CD4-positive, alpha-beta memory T cell (primary cell): ENCODE measurements around the gene LDLRAD2. TPM values are rescaled to one million over a fixed set of nuclear protein-coding genes. Genes with fewer than 3 reads are reported as not detected.

Experiments
- CTCF ChIA-PET: fragments of 350-600 bp; sonication (Branson Sonifier 250); formaldehyde crosslinking; loops from one replicate; lab custom pipeline; 2021; ENCODE audit warnings: inconsistent platforms; ENCODE audit not compliant: partially characterized antibody; lab: Charles Lee
- POLR2A ChIA-PET: fragments of 350-600 bp; sonication (Branson Sonifier 250); formaldehyde crosslinking; loops from one replicate; lab custom pipeline; 2021; ENCODE audit not compliant: partially characterized antibody; lab: Charles Lee
- DNase-seq, 5 donors: peaks; one replicate each; pipeline versions ENCODE4 v3.0.0 to v3.0.0-alpha.2; 2020 to 2022; ENCODE audit warnings: mixed read lengths in 1 of 5
- H3K27ac ChIP-seq: one replicate; pipeline ENCODE4 v1.7.0; 2013; ENCODE audit warnings: low read depth, low read length
- H3K27me3 ChIP-seq: 2 replicates; pipeline ENCODE4 v1.7.0; 2013; ENCODE audit warnings: mild to moderate bottlenecking, low read length, moderate library complexity; ENCODE audit not compliant: insufficient read depth
- H3K36me3 ChIP-seq: 2 replicates; pipeline ENCODE4 v1.7.0; 2013; ENCODE audit warnings: mild to moderate bottlenecking, low read length, moderate library complexity; ENCODE audit not compliant: insufficient read depth
- H3K4me1 ChIP-seq: 2 replicates; pipeline ENCODE4 v1.7.0; 2013; ENCODE audit warnings: mild to moderate bottlenecking, low read length, moderate library complexity; ENCODE audit not compliant: insufficient read depth
- H3K4me3 ChIP-seq, 2 donors: one replicate each; pipeline ENCODE4 v1.7.0; 2013; ENCODE audit warnings: low read length in 2 of 2, mild to moderate bottlenecking in 1 of 2
- H3K9me3 ChIP-seq, 2 donors: one replicate each; pipeline ENCODE4 v1.7.0; 2013; ENCODE audit warnings: low read length in 2 of 2, control low read depth in 1 of 2; ENCODE audit not compliant: control insufficient read depth in 1 of 2
- H3K27ac Mint-ChIP-seq, 7 donors: one replicate each; pipeline ENCODE4 v1.8.0; 2020 to 2021; ENCODE audit warnings: mixed read lengths in 7 of 7, mild to moderate bottlenecking in 6 of 7, inconsistent platforms in 3 of 7, moderate library complexity in 3 of 7
- H3K27me3 Mint-ChIP-seq, 2 donors: one replicate each; pipeline ENCODE4 v1.8.0; 2020 to 2021; ENCODE audit warnings: mixed read lengths in 2 of 2
- H3K36me3 Mint-ChIP-seq, 2 donors: one replicate each; pipeline ENCODE4 v1.8.0; 2020 to 2021; ENCODE audit warnings: mixed read lengths in 2 of 2, inconsistent platforms in 1 of 2, mild to moderate bottlenecking in 1 of 2
- H3K4me1 Mint-ChIP-seq, 4 donors: one replicate each; pipeline ENCODE4 v1.8.0; 2020 to 2021; ENCODE audit warnings: mixed read lengths in 4 of 4, mild to moderate bottlenecking in 1 of 4
- H3K4me3 Mint-ChIP-seq, 8 donors: one replicate each; pipeline ENCODE4 v1.8.0; 2020 to 2021; ENCODE audit warnings: mixed read lengths in 8 of 8, mild to moderate bottlenecking in 7 of 8, moderate library complexity in 6 of 8, inconsistent platforms in 3 of 8
- H3K9me3 Mint-ChIP-seq, 8 donors: one replicate each; pipeline ENCODE4 v1.8.0; 2020 to 2021; ENCODE audit warnings: mixed read lengths in 8 of 8, mild to moderate bottlenecking in 5 of 8, inconsistent platforms in 3 of 8, moderate library complexity in 1 of 8
- intact Hi-C: fragments of 100-400 bp; cut with micrococcal nuclease; formaldehyde crosslinking; loops from one replicate; pipeline ENCODE4 v1.15.1; 2023
- polyA plus RNA-seq, 2 donors: library from polyadenylated mRNA; unstranded; fragments of 300-500 nt; fragmentation: Illumina TruSeq; gene quantifications; one replicate each; pipeline ENCODE4 v1.2.3, GENCODE V29; 2021
- total RNA-seq, 2 experiments: library from RNA; stranded (reverse); gene quantifications; one replicate each; pipeline ENCODE4 v1.2.3, GENCODE V29; 2021

Gene LDLRAD2
- total and polyA plus RNA-seq, 4 experiments from 2014 or later: not detected

DNA sequence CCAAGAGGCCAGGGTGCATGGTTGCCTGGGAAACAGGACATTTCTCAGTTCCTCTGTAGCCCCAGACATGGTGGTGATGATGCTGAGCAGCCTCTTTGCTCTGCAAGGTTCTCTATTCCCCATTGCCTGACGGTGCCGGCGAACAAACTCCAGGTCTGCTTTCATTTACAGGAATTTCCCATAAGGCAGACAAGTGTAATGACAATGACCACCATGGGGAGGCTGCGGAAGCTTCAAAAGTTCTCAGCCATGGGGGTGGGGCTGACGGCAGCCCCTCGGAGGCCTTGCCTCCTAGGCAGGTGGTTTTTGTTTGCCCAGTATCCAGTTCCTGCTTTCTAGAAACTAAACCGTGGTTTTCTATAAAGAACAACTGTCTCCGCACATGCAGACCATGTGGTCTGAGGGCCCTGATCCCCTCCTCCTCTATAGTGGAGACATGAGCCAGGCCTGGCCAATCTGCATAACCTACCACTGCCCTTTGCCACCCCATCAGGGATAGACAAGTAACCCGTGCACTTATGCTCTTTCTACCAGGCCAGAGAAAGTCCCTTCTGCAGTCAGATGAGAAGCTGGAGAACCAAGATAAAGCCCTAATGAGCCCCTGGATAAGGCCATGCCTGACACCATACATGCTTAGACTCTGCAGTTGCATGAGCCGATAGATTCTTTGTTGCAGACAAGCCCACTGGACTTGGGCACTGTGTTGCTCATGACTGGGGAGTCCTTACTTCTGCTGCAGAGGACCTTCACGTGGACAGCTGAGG is 54.1 kb downstream of the LDLRAD2 start:
- H3K27me3 Mint-ChIP-seq: no peaks in the 10 kb centered on the region
- H3K4me3 ChIP-seq: no peak overlapping the region
- H3K9me3 Mint-ChIP-seq: no peaks in the 10 kb centered on the region
- H3K4me3 Mint-ChIP-seq: no peak overlapping the region
- ChIA-PET CTCF (interaction anchor here (0.8 kb wide), 1 partner anchor 12 kb away, joined by 4 read pairs; no protein-coding TSS in a partner anchor), POLR2A (no interaction called here)
- no peaks in the 10 kb centered on the region for H3K9me3 ChIP-seq
- H3K27me3 ChIP-seq: no peaks in the 10 kb centered on the region
- no peak overlapping the region for H3K27ac Mint-ChIP-seq
- no peaks in the 10 kb centered on the region for H3K36me3 Mint-ChIP-seq
- no peaks in the 10 kb centered on the region for H3K4me1 ChIP-seq
- no peaks in the 10 kb centered on the region for H3K36me3 ChIP-seq
- H3K4me1 Mint-ChIP-seq: peaks cover 0 to 1% (median 0%) of the 10 kb centered on the region in 4 donors
- DNase-seq: no peak
- H3K27ac ChIP-seq: no peak overlapping the region
- intact Hi-C loops: no loop called here

- Mint-ChIP-seq H3K4me1 (peaks cover 0 to 1% (median 0%) of the 10 kb centered on the region in 4 donors), H3K9me3 (no peaks in the 10 kb centered on the region), H3K36me3 (no peaks in the 10 kb centered on the region), H3K4me3 (no peak overlapping the region), H3K27me3 (no peaks in the 10 kb centered on the region), H3K27ac (no peak overlapping the region)
- Histone ChIP-seq H3K36me3 (no peaks in the 10 kb centered on the region), H3K4me3 (no peak overlapping the region), H3K9me3 (no peaks in the 10 kb centered on the region), H3K27ac (no peak overlapping the region), H3K4me1 (no peaks in the 10 kb centered on the region), H3K27me3 (no peaks in the 10 kb centered on the region)
- ChIA-PET CTCF (interaction anchor here (0.8 kb wide), 1 partner anchor 13 kb away, joined by 4 read pairs; no protein-coding TSS in a partner anchor), POLR2A (no interaction called here)
- intact Hi-C loops: no loop called here
- no peak for DNase-seq
These were observed 54.6 kb downstream of the LDLRAD2 start for GRCh38 chr1:21866707-21867043.

GRCh38 chr1:21867451-21867996 is 55.5 kb downstream of the LDLRAD2 start:
- H3K4me1 ChIP-seq: no peaks in the 10 kb centered on the region
- H3K36me3 ChIP-seq: no peaks in the 10 kb centered on the region
- H3K27ac ChIP-seq: no peak overlapping the region
- H3K9me3 Mint-ChIP-seq: no peaks in the 10 kb centered on the region
- peaks cover 0 to 3% of the 10 kb centered on the region in 2 donors for H3K27me3 Mint-ChIP-seq
- intact Hi-C loops: no loop called here
- DNase-seq: no peak
- no peak overlapping the region for H3K27ac Mint-ChIP-seq
- H3K4me1 Mint-ChIP-seq: peaks cover 0 to 1% (median 0%) of the 10 kb centered on the region in 4 donors
- CTCF ChIA-PET: no interaction called here
- no peak overlapping the region for H3K4me3 ChIP-seq
- no peaks in the 10 kb centered on the region for H3K36me3 Mint-ChIP-seq
- no peaks in the 10 kb centered on the region for H3K9me3 ChIP-seq
- H3K27me3 ChIP-seq: no peaks in the 10 kb centered on the region
- no peak overlapping the region for H3K4me3 Mint-ChIP-seq
- POLR2A ChIA-PET: no interaction called here

DNA sequence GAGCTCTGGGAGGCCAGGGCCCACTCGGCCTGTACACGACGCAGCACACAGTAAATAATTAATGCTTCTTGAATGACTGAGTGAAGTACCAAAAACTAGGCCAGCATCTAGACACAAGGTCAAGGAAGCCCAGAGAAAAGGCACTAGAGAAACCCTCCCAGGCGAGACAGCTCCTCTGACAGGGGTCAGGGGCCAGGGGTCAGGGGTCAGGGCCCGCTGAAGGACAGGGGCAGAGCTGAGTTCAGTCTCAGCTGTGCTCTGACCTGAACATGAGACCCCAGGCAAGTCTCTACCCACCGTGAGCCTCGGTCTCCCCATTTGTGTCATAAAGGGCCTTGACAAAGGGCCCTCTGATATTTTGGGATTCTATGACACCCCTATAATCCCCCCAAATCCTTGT is 56.4 kb downstream of the LDLRAD2 start:
- Histone ChIP-seq H3K36me3 (no peaks in the 10 kb centered on the region), H3K27ac (no peak overlapping the region), H3K27me3 (no peaks in the 10 kb centered on the region), H3K4me1 (no peaks in the 10 kb centered on the region), H3K4me3 (no peak overlapping the region), H3K9me3 (no peaks in the 10 kb centered on the region)
- DNase-seq: no peak
- H3K4me3 Mint-ChIP-seq: no peak overlapping the region
- no peaks in the 10 kb centered on the region for H3K36me3 Mint-ChIP-seq
- H3K9me3 Mint-ChIP-seq: no peaks in the 10 kb centered on the region
- CTCF ChIA-PET: no interaction called here
- peaks cover 0 to 3% of the 10 kb centered on the region in 2 donors for H3K27me3 Mint-ChIP-seq
- intact Hi-C loops: no loop called here
- no peak overlapping the region for H3K27ac Mint-ChIP-seq
- peaks cover 0 to 1% (median 0%) of the 10 kb centered on the region in 4 donors for H3K4me1 Mint-ChIP-seq
- POLR2A ChIA-PET: no interaction called here

DNA sequence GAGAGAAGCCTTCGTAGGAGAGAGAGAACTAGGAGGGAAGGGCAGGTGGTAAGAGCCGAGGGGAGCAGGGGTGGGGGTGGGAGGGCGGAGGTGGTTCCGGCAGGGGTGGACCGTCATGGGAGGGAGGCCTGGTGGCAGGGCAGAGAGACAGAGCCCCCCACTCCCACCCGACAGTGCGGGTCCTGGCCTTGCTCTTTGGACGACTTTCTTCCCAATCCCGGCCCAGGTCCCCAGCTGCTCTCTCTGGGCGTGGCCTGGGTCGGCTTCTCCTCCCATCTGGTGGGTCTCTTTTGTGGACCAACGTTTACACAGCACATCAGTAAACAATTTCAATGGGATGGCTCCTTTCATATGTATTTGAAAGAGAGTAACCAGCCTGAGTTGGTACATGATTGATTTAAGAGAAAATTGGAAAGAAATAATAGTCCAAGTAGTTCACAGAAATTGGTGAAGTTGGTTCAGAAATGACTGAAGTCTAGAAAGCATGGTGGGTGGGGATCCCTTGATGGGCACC is 56.9 kb downstream of the LDLRAD2 start:
- no peaks in the 10 kb centered on the region for H3K4me1 ChIP-seq
- H3K9me3 ChIP-seq: no peaks in the 10 kb centered on the region
- Mint-ChIP-seq H3K36me3 (no peaks in the 10 kb centered on the region), H3K27me3 (peaks cover 0 to 3% of the 10 kb centered on the region in 2 donors), H3K27ac (peak overlapping the region in 1 of 7 donors; percentile 69), H3K9me3 (no peaks in the 10 kb centered on the region), H3K4me1 (peaks cover 0 to 1% (median 0%) of the 10 kb centered on the region in 4 donors), H3K4me3 (no peak overlapping the region)
- ChIA-PET CTCF (no interaction called here), POLR2A (no interaction called here)
- no peaks in the 10 kb centered on the region for H3K36me3 ChIP-seq
- DNase-seq: no peak
- H3K27ac ChIP-seq: no peak overlapping the region
- intact Hi-C loops: no loop called here
- no peak overlapping the region for H3K4me3 ChIP-seq
- no peaks in the 10 kb centered on the region for H3K27me3 ChIP-seq

DNA sequence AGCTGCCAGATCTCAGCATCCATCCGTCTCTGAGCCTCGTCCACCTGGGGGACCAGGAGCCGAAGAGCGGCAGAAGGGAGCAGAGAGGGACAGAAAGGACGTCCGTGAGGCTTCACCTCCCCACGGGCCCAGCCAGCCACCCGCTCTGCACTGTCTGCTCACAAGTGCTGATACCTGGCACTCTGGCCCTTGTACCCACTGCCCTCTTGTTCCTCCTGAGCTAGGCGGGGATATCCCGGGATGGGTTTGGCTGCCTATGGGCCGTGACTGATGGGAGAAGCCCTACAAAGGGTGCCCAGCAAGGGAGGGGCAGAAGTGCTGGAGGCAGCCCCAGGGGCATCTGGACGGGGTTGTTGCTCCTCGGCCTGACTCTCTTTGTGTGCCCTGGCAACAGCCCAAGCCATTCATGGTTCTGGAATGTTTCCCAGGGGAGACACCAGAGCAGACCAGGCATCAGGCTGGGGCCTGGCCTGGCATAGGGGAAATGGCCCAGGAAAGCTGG is 57.6 kb downstream of the LDLRAD2 start:
- no peaks in the 10 kb centered on the region for H3K9me3 Mint-ChIP-seq
- no peaks in the 10 kb centered on the region for H3K9me3 ChIP-seq
- POLR2A ChIA-PET: no interaction called here
- no peaks in the 10 kb centered on the region for H3K36me3 ChIP-seq
- H3K4me1 Mint-ChIP-seq: peaks cover 0 to 1% (median 0%) of the 10 kb centered on the region in 4 donors
- intact Hi-C loops: no loop called here
- no peaks in the 10 kb centered on the region for H3K36me3 Mint-ChIP-seq
- H3K27ac ChIP-seq: no peak overlapping the region
- H3K4me3 ChIP-seq: no peak overlapping the region
- no peak overlapping the region for H3K27ac Mint-ChIP-seq
- CTCF ChIA-PET: no interaction called here
- DNase-seq: no peak
- no peak overlapping the region for H3K4me3 Mint-ChIP-seq
- no peaks in the 10 kb centered on the region for H3K4me1 ChIP-seq
- peaks cover 0 to 3% of the 10 kb centered on the region in 2 donors for H3K27me3 Mint-ChIP-seq
- no peaks in the 10 kb centered on the region for H3K27me3 ChIP-seq

DNA sequence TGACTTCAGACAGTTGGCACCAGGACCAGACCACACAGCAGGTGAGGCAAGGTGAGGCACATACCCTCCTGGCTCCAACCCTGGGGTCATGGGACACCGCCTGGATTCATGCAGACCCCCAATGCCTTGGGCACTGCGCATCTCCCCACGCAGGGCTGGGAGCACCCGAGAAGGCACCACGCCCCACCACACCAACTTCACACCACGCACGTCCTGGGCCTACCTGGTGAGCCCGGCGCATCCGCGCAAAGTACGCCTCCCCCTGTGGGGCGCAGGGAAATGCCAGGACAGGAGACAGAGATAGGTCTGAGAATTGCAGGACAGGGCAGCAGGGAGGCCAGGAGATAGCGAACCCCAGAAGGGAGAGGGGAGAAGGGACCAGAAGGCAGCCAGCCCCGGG is 58.5 kb downstream of the LDLRAD2 start:
- Histone ChIP-seq H3K4me1 (no peaks in the 10 kb centered on the region), H3K4me3 (no peak overlapping the region), H3K27ac (no peak overlapping the region), H3K36me3 (no peaks in the 10 kb centered on the region), H3K27me3 (no peaks in the 10 kb centered on the region), H3K9me3 (no peaks in the 10 kb centered on the region)
- Mint-ChIP-seq H3K4me3 (no peak overlapping the region), H3K36me3 (no peaks in the 10 kb centered on the region), H3K9me3 (no peaks in the 10 kb centered on the region), H3K4me1 (peaks cover 0 to 1% (median 0%) of the 10 kb centered on the region in 4 donors), H3K27me3 (peaks cover 0 to 3% of the 10 kb centered on the region in 2 donors), H3K27ac (no peak overlapping the region)
- no peak for DNase-seq
- ChIA-PET CTCF (no interaction called here), POLR2A (no interaction called here)
- intact Hi-C loops: no loop called here
